Ascending aorta (tissue), 2 donors: Measurements from ENCODE around the gene MON2. TPM values are rescaled to one million over a fixed set of nuclear protein-coding genes. Genes with fewer than 3 reads are reported as not detected.
"Not testable (repeated sequence)": the region's sequence is repeated elsewhere in the genome, so short reads cannot be mapped to it uniquely, and the experiment has no call there.

Source experiments
- DNase-seq, 2 donors: peaks; one replicate each; pipeline ENCODE4 v3.0.0-alpha.2; 2019; ENCODE audit warnings: low spot score in 2 of 2
- H3K27ac ChIP-seq, 2 donors: fragments of 200-600 bp; sonication (generic); one replicate each; pipeline ENCODE4 v1.5.1; 2016 to 2017; ENCODE audit warnings: mild to moderate bottlenecking in 1 of 2
- H3K27me3 ChIP-seq: fragments of 200-600 bp; sonication (generic); one replicate; pipeline ENCODE4 v1.5.1; 2017
- H3K36me3 ChIP-seq, 2 donors: fragments of 200-600 bp; sonication (generic); one replicate each; pipeline ENCODE4 v1.5.1; 2016
- H3K4me1 ChIP-seq, 2 donors: fragments of 200-600 bp; sonication (generic); one replicate each; pipeline ENCODE4 v1.5.1; 2016 to 2017; ENCODE audit warnings: mild to moderate bottlenecking in 1 of 2
- H3K4me3 ChIP-seq, 2 donors: fragments of 200-600 bp; sonication (generic); one replicate each; pipeline ENCODE4 v1.5.1; 2016 to 2017; ENCODE audit warnings: mild to moderate bottlenecking in 1 of 2
- H3K9me3 ChIP-seq, 2 donors: fragments of 200-600 bp; sonication (generic); one replicate each; pipeline ENCODE4 v1.5.1; 2016
- CTCF ChIP-seq, 3 experiments: fragments of 200-600 bp in 2 of 3; fragments of 450-650 bp in 1 of 3; sonication (generic) in 2 of 3; IDR thresholded peaks; one replicate each; pipeline ENCODE4 v1.5.1; 2016 to 2019; ENCODE audit warnings: antibody characterized with exemption in 3 of 3, mild to moderate bottlenecking in 1 of 3, moderate library complexity in 1 of 3
- intact Hi-C: fragments of 100-400 bp; cut with DNase I; formaldehyde crosslinking; loops from one replicate; pipeline ENCODE4 v1.15.1; 2023
- total RNA-seq: library from RNA; depleted of rRNA; stranded (reverse); fragments of >200 nt; gene quantifications from one replicate; pipeline ENCODE4 v1.1.0, GENCODE V29; 2016

The MON2 gene
- total RNA-seq, 1 donor from 2014 or later = 14.4 TPM

GRCh38 chr12:62459976-62460375 lies 6.7 kb upstream of the MON2 start:
- Histone ChIP-seq H3K9me3 (no peaks in the 10 kb centered on the region), H3K4me3 (no peak overlapping the region), H3K27me3 (no peaks in the 10 kb centered on the region), H3K4me1 (no peaks in the 10 kb centered on the region), H3K36me3 (no peaks in the 10 kb centered on the region), H3K27ac (no peak overlapping the region)
- intact Hi-C loops = loop anchor here (10.0 kb wide), 2 partner anchors 335 to 1385 kb away; partner anchors contain the start of gene SRGAP1
- no peak for TF ChIP-seq CTCF (IDR thresholded peaks at IDR 0.05)
- DNase-seq = no peak

- intact Hi-C loops = loop anchor here (10.0 kb wide), 2 partner anchors 333 to 1383 kb away; partner anchors contain the start of gene SRGAP1
- H3K4me3 ChIP-seq, H3K27ac ChIP-seq, DNase-seq, H3K36me3 ChIP-seq, H3K9me3 ChIP-seq, H3K27me3 ChIP-seq, H3K4me1 ChIP-seq: not testable (repeated sequence)
These were observed 5.3 kb upstream of the MON2 start for GRCh38 chr12:62461171-62461837.

- not testable (repeated sequence) for H3K4me3 ChIP-seq, H3K9me3 ChIP-seq, H3K27me3 ChIP-seq, H3K27ac ChIP-seq, H3K4me1 ChIP-seq, H3K36me3 ChIP-seq, DNase-seq
- intact Hi-C loops = loop anchor here (10.0 kb wide), 2 partner anchors 332 to 1382 kb away; partner anchors contain the start of gene SRGAP1
These were observed 3.4 kb upstream of the MON2 start for GRCh38 chr12:62463252-62463651.

- no peak for TF ChIP-seq CTCF (IDR thresholded peaks at IDR 0.05)
- Histone ChIP-seq H3K4me3 (peak overlapping the region; percentile 92 to 95), H3K36me3 (no peaks in the 10 kb centered on the region), H3K9me3 (no peaks in the 10 kb centered on the region), H3K4me1 (peaks cover 0 to 18% of the 10 kb centered on the region in 2 donors), H3K27me3 (no peaks in the 10 kb centered on the region), H3K27ac (peak overlapping the region; percentile 92 to 95)
- intact Hi-C loops = loop anchor here (2.0 to 10.0 kb wide), 4 partner anchors 137 to 1379 kb away; partner anchors contain the start of genes SRGAP1 and USP15
- peak in 1 of 2 donors; percentile 71 for DNase-seq
These were observed 520 bp upstream of the MON2 start for GRCh38 chr12:62466018-62466593.

GRCh38 chr12:62468397-62468796 lies 1.8 kb downstream of the MON2 start:
- Histone ChIP-seq H3K4me1 (peaks cover 0 to 18% of the 10 kb centered on the region in 2 donors), H3K27me3 (no peaks in the 10 kb centered on the region), H3K36me3 (no peaks in the 10 kb centered on the region), H3K4me3 (peak overlapping the region; percentile 92 to 95), H3K9me3 (no peaks in the 10 kb centered on the region), H3K27ac (no peak overlapping the region)
- no peak for DNase-seq
- intact Hi-C loops = loop anchor here (10.0 kb wide), 2 partner anchors 326 to 1376 kb away; partner anchors contain the start of gene SRGAP1
- no peak for TF ChIP-seq CTCF (IDR thresholded peaks at IDR 0.05)

- Histone ChIP-seq H3K4me1 (peaks cover 0 to 18% of the 10 kb centered on the region in 2 donors), H3K4me3 (peak overlapping the region; percentile 20 to 95), H3K27me3 (no peaks in the 10 kb centered on the region), H3K36me3 (no peaks in the 10 kb centered on the region), H3K9me3 (no peaks in the 10 kb centered on the region), H3K27ac (no peak overlapping the region)
- intact Hi-C loops = loop anchor here (10.0 kb wide), 2 partner anchors 326 to 1376 kb away; partner anchors contain the start of gene SRGAP1
- TF ChIP-seq CTCF (IDR thresholded peaks at IDR 0.05) = no peak
- no peak for DNase-seq
These were observed 2.3 kb downstream of the MON2 start for GRCh38 chr12:62468935-62469334.
